ENCODE data around the gene MACIR. TPM values are rescaled to one million over a fixed set of nuclear protein-coding genes. Genes with fewer than 3 reads are reported as not detected.

Gene MACIR
- total RNA-seq, 1 donor from 2014 or later = 10.4 TPM

GRCh38 chr5:103298117-103298516 is 39.6 kb downstream of the MACIR start:
- H3K9ac ChIP-seq (ENCODE audit: low read depth in 1 of 3, low read length in 3 of 3) = no peak overlapping the region
- no peak overlapping the region for H3K27ac ChIP-seq (ENCODE audit: low read depth, low read length)
- no peaks in the 10 kb centered on the region for H3K27me3 ChIP-seq (ENCODE audit: control insufficient read depth in 3 of 3, insufficient read depth in 3 of 3, low read length in 3 of 3)
- H3K4me3 ChIP-seq (ENCODE audit: low read length in 3 of 3) = no peak overlapping the region
- no peaks in the 10 kb centered on the region for H3K4me1 ChIP-seq (ENCODE audit: control insufficient read depth in 3 of 3, insufficient read depth in 3 of 3, low read length in 3 of 3)
- no peaks in the 10 kb centered on the region for H3K9me3 ChIP-seq (ENCODE audit: control insufficient read depth in 3 of 3, low read length in 3 of 3)
- no peaks in the 10 kb centered on the region for H3K36me3 ChIP-seq (ENCODE audit: control insufficient read depth in 3 of 3, insufficient read depth in 3 of 3, low read length in 3 of 3)

GRCh38 chr5:103298607-103299188 is 40.1 kb downstream of the MACIR start:
- H3K9me3 ChIP-seq (ENCODE audit: control insufficient read depth in 3 of 3, low read length in 3 of 3) = no peaks in the 10 kb centered on the region
- H3K27ac ChIP-seq (ENCODE audit: low read depth, low read length) = no peak overlapping the region
- H3K4me3 ChIP-seq (ENCODE audit: low read length in 3 of 3) = no peak overlapping the region
- H3K4me1 ChIP-seq (ENCODE audit: control insufficient read depth in 3 of 3, insufficient read depth in 3 of 3, low read length in 3 of 3) = no peaks in the 10 kb centered on the region
- H3K9ac ChIP-seq (ENCODE audit: low read depth in 1 of 3, low read length in 3 of 3) = no peak overlapping the region
- no peaks in the 10 kb centered on the region for H3K36me3 ChIP-seq (ENCODE audit: control insufficient read depth in 3 of 3, insufficient read depth in 3 of 3, low read length in 3 of 3)
- H3K27me3 ChIP-seq (ENCODE audit: control insufficient read depth in 3 of 3, insufficient read depth in 3 of 3, low read length in 3 of 3) = no peaks in the 10 kb centered on the region

DNA sequence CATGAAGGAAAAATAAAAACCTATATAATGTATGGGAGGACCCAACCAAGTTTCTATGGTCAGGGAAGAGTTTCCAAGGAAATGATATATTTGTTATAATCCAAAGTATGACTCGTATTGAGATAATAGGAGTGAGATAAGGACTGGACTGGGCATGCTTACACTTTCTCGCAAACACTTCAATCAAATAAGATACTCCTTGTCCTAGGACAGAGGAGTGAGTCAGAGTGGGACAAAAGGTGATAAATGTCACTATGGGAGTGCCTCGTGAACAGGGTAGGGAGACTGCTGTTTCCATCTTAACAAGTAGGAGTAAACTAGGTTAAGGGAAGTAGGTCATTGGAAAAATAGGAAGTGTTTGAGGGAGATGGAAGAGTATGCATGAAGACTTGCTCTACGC is 47.2 kb downstream of the MACIR start:
- no peak overlapping the region for H3K9ac ChIP-seq (ENCODE audit: low read depth in 1 of 3, low read length in 3 of 3)
- no peaks in the 10 kb centered on the region for H3K27me3 ChIP-seq (ENCODE audit: control insufficient read depth in 3 of 3, insufficient read depth in 3 of 3, low read length in 3 of 3)
- H3K36me3 ChIP-seq (ENCODE audit: control insufficient read depth in 3 of 3, insufficient read depth in 3 of 3, low read length in 3 of 3) = no peaks in the 10 kb centered on the region
- no peak overlapping the region for H3K27ac ChIP-seq (ENCODE audit: low read depth, low read length)
- H3K9me3 ChIP-seq (ENCODE audit: control insufficient read depth in 3 of 3, low read length in 3 of 3) = peaks cover 0 to 2% (median 0%) of the 10 kb centered on the region in 3 donors
- no peaks in the 10 kb centered on the region for H3K4me1 ChIP-seq (ENCODE audit: control insufficient read depth in 3 of 3, insufficient read depth in 3 of 3, low read length in 3 of 3)
- H3K4me3 ChIP-seq (ENCODE audit: low read length in 3 of 3) = no peak overlapping the region

DNA sequence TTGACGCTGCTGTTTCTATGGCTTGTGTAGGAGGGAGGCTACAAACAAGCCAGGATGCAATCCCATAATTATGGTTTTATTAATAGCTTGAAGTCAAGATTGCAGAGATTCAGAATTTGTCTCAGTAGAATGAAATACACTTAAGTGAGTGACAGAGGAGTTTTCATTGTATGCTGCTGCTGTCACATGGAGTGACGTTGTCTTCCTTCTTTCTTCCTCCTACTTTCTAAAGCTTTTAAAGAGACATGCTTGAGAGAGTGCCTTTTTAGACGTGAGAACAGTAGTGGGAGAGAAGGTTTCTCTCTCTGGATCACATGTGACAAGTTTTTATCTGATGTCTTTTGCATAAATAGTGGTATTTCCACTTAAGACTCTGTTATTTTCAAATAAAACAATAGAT is 48.9 kb downstream of the MACIR start:
- Histone ChIP-seq H3K4me3 (ENCODE audit: low read length in 3 of 3) (no peak overlapping the region), H3K27me3 (ENCODE audit: control insufficient read depth in 3 of 3, insufficient read depth in 3 of 3, low read length in 3 of 3) (no peaks in the 10 kb centered on the region), H3K9me3 (ENCODE audit: control insufficient read depth in 3 of 3, low read length in 3 of 3) (peaks cover 0 to 2% (median 0%) of the 10 kb centered on the region in 3 donors), H3K4me1 (ENCODE audit: control insufficient read depth in 3 of 3, insufficient read depth in 3 of 3, low read length in 3 of 3) (no peaks in the 10 kb centered on the region), H3K9ac (ENCODE audit: low read depth in 1 of 3, low read length in 3 of 3) (no peak overlapping the region), H3K36me3 (ENCODE audit: control insufficient read depth in 3 of 3, insufficient read depth in 3 of 3, low read length in 3 of 3) (no peaks in the 10 kb centered on the region), H3K27ac (ENCODE audit: low read depth, low read length) (no peak overlapping the region)

- no peak overlapping the region for H3K9ac ChIP-seq (ENCODE audit: low read depth in 1 of 3, low read length in 3 of 3)
- H3K27me3 ChIP-seq (ENCODE audit: control insufficient read depth in 3 of 3, insufficient read depth in 3 of 3, low read length in 3 of 3) = no peaks in the 10 kb centered on the region
- no peak overlapping the region for H3K4me3 ChIP-seq (ENCODE audit: low read length in 3 of 3)
- no peaks in the 10 kb centered on the region for H3K4me1 ChIP-seq (ENCODE audit: control insufficient read depth in 3 of 3, insufficient read depth in 3 of 3, low read length in 3 of 3)
- no peaks in the 10 kb centered on the region for H3K36me3 ChIP-seq (ENCODE audit: control insufficient read depth in 3 of 3, insufficient read depth in 3 of 3, low read length in 3 of 3)
- peaks cover 0 to 2% (median 0%) of the 10 kb centered on the region in 3 donors for H3K9me3 ChIP-seq (ENCODE audit: control insufficient read depth in 3 of 3, low read length in 3 of 3)
- H3K27ac ChIP-seq (ENCODE audit: low read depth, low read length) = no peak overlapping the region
Measured at GRCh38 chr5:103308774-103309173, 50.2 kb downstream of the MACIR start.

DNA sequence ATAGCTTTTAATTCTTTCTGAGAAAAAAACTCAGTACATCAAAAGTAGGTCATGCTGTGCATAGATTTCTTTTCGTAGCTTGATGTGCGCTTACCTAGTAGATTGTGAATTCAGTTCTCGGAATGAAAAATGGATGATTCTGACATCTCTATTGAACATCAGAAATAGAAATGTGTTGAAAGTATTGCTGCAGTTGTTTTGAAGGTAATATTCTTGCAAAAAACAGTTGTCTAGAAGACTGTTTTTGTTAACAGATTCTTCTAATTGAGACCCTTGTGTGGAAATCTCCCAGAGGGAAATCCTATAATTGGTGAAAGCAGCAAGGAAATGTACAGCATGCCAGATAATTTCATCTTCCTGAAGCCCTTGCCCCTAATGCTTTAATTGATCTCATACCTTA is 54.5 kb downstream of the MACIR start:
- Histone ChIP-seq H3K4me3 (ENCODE audit: low read length in 3 of 3) (no peak overlapping the region), H3K27me3 (ENCODE audit: control insufficient read depth in 3 of 3, insufficient read depth in 3 of 3, low read length in 3 of 3) (no peaks in the 10 kb centered on the region), H3K9me3 (ENCODE audit: control insufficient read depth in 3 of 3, low read length in 3 of 3) (no peaks in the 10 kb centered on the region), H3K36me3 (ENCODE audit: control insufficient read depth in 3 of 3, insufficient read depth in 3 of 3, low read length in 3 of 3) (no peaks in the 10 kb centered on the region), H3K9ac (ENCODE audit: low read depth in 1 of 3, low read length in 3 of 3) (no peak overlapping the region), H3K27ac (ENCODE audit: low read depth, low read length) (no peak overlapping the region), H3K4me1 (ENCODE audit: control insufficient read depth in 3 of 3, insufficient read depth in 3 of 3, low read length in 3 of 3) (no peaks in the 10 kb centered on the region)

GRCh38 chr5:103315455-103315854 is 56.9 kb downstream of the MACIR start:
- Histone ChIP-seq H3K36me3 (ENCODE audit: control insufficient read depth in 3 of 3, insufficient read depth in 3 of 3, low read length in 3 of 3) (no peaks in the 10 kb centered on the region), H3K4me3 (ENCODE audit: low read length in 3 of 3) (no peak overlapping the region), H3K27ac (ENCODE audit: low read depth, low read length) (no peak overlapping the region), H3K9ac (ENCODE audit: low read depth in 1 of 3, low read length in 3 of 3) (no peak overlapping the region), H3K9me3 (ENCODE audit: control insufficient read depth in 3 of 3, low read length in 3 of 3) (no peaks in the 10 kb centered on the region), H3K27me3 (ENCODE audit: control insufficient read depth in 3 of 3, insufficient read depth in 3 of 3, low read length in 3 of 3) (no peaks in the 10 kb centered on the region), H3K4me1 (ENCODE audit: control insufficient read depth in 3 of 3, insufficient read depth in 3 of 3, low read length in 3 of 3) (no peaks in the 10 kb centered on the region)

DNA sequence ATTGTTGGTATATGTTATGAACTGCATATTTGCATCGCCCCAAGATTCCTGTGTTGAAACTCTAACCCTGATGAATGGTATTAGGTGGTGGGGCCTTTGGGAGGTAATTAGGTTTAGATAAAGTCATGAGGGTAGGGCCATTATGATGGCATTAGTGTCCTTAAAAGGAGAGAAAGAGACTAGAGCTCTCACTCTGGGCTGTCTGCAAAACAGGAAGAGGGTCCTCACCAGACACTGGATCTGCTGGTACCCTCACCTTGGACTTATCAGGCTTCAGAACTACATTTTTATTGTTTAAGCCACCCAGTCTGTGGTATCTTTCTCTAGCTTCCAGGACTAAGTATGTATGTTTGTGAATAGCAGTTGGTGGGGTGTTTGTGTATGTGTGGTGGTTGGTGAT is 68.9 kb downstream of the MACIR start:
- H3K4me1 ChIP-seq (ENCODE audit: control insufficient read depth in 3 of 3, insufficient read depth in 3 of 3, low read length in 3 of 3) = no peaks in the 10 kb centered on the region
- H3K27me3 ChIP-seq (ENCODE audit: control insufficient read depth in 3 of 3, insufficient read depth in 3 of 3, low read length in 3 of 3) = no peaks in the 10 kb centered on the region
- no peak overlapping the region for H3K9ac ChIP-seq (ENCODE audit: low read depth in 1 of 3, low read length in 3 of 3)

DNA sequence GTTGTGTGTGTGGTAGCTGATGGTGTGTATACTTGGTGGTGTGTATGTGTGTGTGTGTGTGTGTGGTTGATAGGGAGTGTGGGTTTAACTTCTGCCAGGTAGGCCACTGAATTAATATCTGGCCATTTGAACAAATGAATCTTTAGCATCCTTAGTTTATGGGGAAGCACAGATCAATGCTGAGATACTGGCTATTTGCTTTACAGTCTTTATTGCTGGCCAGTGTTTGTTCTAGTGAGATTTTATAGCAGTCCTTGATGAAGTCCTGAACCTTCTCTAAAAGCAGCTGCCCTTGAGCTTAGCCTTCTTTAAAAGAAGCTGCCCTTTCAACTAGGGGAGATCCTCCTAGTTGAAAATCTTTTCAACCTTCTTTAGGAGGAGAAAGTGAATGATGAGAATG is 69.3 kb downstream of the MACIR start:
- Histone ChIP-seq H3K27me3 (ENCODE audit: control insufficient read depth in 3 of 3, insufficient read depth in 3 of 3, low read length in 3 of 3) (no peaks in the 10 kb centered on the region), H3K9ac (ENCODE audit: low read depth in 1 of 3, low read length in 3 of 3) (no peak overlapping the region), H3K9me3 (ENCODE audit: control insufficient read depth in 3 of 3, low read length in 3 of 3) (no peaks in the 10 kb centered on the region), H3K27ac (ENCODE audit: low read depth, low read length) (no peak overlapping the region), H3K4me3 (ENCODE audit: low read length in 3 of 3) (no peak overlapping the region), H3K36me3 (ENCODE audit: control insufficient read depth in 3 of 3, insufficient read depth in 3 of 3, low read length in 3 of 3) (no peaks in the 10 kb centered on the region), H3K4me1 (ENCODE audit: control insufficient read depth in 3 of 3, insufficient read depth in 3 of 3, low read length in 3 of 3) (no peaks in the 10 kb centered on the region)

More for the DNA sequence above, 68.9 kb downstream of the MACIR start:
- no peak overlapping the region for H3K4me3 ChIP-seq (ENCODE audit: low read length in 3 of 3)
- H3K36me3 ChIP-seq (ENCODE audit: control insufficient read depth in 3 of 3, insufficient read depth in 3 of 3, low read length in 3 of 3) = no peaks in the 10 kb centered on the region
- no peak overlapping the region for H3K27ac ChIP-seq (ENCODE audit: low read depth, low read length)
- H3K9me3 ChIP-seq (ENCODE audit: control insufficient read depth in 3 of 3, low read length in 3 of 3) = no peaks in the 10 kb centered on the region
